ENCODE data around the gene HIF1A.

The HIF1A gene

GRCh38 chr14:61694830-61695694, at the start of gene HIF1A:
Gene HIF1A, plus strand, starts transcription at chr14:61695513. Its CDS starts 292 bp downstream, at chr14:61695805.
- in situ Hi-C loops (cut with MboI; ENCODE audit: low pct_unique_long_range_greater_than_20kb, low sequenced_read_pairs, unreplicated experiment): no loop called here
- peak; percentile 95 for DNase-seq (ENCODE audit: low spot score)
- TF ChIP-seq, protein P1, sequence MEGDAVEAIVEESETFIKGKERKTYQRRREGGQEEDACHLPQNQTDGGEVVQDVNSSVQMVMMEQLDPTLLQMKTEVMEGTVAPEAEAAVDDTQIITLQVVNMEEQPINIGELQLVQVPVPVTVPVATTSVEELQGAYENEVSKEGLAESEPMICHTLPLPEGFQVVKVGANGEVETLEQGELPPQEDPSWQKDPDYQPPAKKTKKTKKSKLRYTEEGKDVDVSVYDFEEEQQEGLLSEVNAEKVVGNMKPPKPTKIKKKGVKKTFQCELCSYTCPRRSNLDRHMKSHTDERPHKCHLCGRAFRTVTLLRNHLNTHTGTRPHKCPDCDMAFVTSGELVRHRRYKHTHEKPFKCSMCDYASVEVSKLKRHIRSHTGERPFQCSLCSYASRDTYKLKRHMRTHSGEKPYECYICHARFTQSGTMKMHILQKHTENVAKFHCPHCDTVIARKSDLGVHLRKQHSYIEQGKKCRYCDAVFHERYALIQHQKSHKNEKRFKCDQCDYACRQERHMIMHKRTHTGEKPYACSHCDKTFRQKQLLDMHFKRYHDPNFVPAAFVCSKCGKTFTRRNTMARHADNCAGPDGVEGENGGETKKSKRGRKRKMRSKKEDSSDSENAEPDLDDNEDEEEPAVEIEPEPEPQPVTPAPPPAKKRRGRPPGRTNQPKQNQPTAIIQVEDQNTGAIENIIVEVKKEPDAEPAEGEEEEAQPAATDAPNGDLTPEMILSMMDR (IDR thresholded peaks at IDR 0.05; ENCODE audit: extremely low read depth, insufficient read depth, missing control alignments): peak; percentile 20

DNA sequence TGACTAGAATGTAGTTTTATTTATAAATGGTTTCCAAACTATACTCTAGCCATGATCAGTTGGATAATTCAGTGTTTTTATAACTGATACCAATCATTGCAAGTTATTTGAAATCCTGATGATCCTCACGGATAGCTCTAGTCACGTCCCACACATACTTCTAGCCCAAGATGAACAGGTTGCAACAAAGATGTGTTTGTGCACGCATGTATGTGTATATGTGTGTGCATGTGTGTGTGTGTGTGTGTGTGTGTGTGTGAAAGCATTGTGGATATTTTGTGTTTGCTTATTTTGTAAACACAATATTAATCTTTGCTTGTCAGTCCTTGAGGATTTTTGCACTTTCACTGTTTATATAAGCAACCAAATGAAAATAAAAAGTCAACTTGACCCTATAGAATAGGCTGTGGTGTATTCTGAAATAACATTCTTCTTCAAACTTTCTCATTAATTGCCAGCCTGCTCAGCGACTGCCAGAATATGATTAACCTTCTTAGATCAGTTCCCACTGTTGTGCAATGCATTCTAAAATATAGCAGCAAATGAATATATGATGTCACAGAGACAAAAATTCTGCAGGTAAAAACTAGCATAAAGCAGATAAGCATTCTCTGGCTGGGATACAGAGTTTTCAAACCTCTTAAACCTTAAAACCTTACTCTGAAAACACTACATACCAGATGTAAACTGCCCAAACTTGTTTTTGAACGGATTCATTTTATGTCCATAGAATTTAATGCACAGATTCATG, 48.8 kb upstream of the HIF1A start:
- in situ Hi-C loops (cut with MboI; ENCODE audit: low pct_unique_long_range_greater_than_20kb, low sequenced_read_pairs, unreplicated experiment): no loop called here
- DNase-seq (ENCODE audit: low spot score): no peak
- TF ChIP-seq, protein P1 (IDR thresholded peaks at IDR 0.05; ENCODE audit: extremely low read depth, insufficient read depth, missing control alignments): no peak

DNA sequence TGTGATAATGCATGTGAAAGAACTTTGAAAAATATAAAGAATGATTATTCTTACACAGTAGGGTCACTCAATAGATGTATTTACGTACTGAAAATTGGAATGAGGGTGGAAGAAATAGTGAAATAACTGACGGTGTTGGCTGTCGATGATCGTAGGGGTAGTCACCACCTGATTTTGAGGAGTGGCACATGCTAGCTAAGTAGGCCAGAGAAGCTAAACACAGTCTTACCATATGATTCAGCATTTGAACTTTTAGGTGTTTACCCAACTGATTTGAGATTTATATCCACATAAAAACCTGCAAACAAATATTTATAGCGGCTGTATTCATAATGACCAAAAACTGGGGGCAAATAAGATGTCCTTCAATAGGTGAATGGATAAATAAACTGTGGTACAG, 47.6 kb upstream of the HIF1A start:
- in situ Hi-C loops (cut with MboI; ENCODE audit: low pct_unique_long_range_greater_than_20kb, low sequenced_read_pairs, unreplicated experiment): no loop called here
- no peak for DNase-seq (ENCODE audit: low spot score)
- TF ChIP-seq, protein P1 (IDR thresholded peaks at IDR 0.05; ENCODE audit: extremely low read depth, insufficient read depth, missing control alignments): no peak

DNA sequence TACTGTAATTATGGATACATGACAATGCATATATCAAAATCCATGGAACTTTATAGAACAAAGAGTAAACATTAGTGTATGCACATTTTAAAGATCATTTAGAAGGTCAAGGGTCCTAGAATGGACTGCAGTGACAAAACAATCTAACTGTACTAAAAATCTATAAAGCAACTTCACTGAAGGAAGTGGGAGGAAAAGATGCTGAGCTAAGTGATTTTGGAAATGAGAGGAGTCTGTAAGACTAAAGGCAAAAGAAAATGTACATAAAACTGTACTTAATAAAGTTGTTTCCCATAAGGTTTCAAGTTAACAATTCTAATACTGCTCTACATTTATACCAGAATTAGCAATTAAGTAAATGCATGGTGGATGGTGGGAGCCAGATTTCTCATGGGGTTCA, 46.9 kb upstream of the HIF1A start:
- in situ Hi-C loops (cut with MboI; ENCODE audit: low pct_unique_long_range_greater_than_20kb, low sequenced_read_pairs, unreplicated experiment): no loop called here
- no peak for DNase-seq (ENCODE audit: low spot score)
- TF ChIP-seq, protein P1 (IDR thresholded peaks at IDR 0.05; ENCODE audit: extremely low read depth, insufficient read depth, missing control alignments): no peak

- TF ChIP-seq, protein P1 (IDR thresholded peaks at IDR 0.05; ENCODE audit: extremely low read depth, insufficient read depth, missing control alignments): no peak
- in situ Hi-C loops (cut with MboI; ENCODE audit: low pct_unique_long_range_greater_than_20kb, low sequenced_read_pairs, unreplicated experiment): no loop called here
- no peak for DNase-seq (ENCODE audit: low spot score)
Measured at GRCh38 chr14:61649283-61649682, 46.0 kb upstream of the HIF1A start.

DNA sequence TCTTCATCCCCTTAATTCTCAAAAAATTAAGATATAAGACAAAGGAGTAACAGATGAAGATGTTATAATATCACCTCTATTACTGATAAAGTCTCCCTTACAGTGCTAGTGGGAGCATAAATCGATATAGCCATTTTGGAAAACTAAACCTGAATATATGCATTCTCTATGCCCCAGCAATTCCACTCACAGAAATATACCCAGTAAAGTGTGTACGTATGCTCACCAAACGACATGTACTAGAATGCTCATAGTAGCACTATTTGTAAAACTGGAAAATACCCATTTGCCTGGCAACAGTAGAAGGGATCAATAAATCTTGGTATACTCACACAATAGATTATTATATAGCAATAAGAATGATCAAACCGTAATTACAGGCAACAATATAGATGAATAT, 44.0 kb upstream of the HIF1A start:
- TF ChIP-seq, protein P1 (IDR thresholded peaks at IDR 0.05; ENCODE audit: extremely low read depth, insufficient read depth, missing control alignments): no peak
- in situ Hi-C loops (cut with MboI; ENCODE audit: low pct_unique_long_range_greater_than_20kb, low sequenced_read_pairs, unreplicated experiment): no loop called here
- no peak for DNase-seq (ENCODE audit: low spot score)
